Epithelial cell of prostate (primary cell): ENCODE data around the gene INSM2.

Experiments used
- DNase-seq: peaks from one replicate; pipeline ENCODE4 v3.0.0-alpha.2; 2011; ENCODE audit warnings: low read depth, low spot score
- H3K27ac ChIP-seq: fragments of 450-650 bp; 2 replicates; pipeline ENCODE4 v1.5.1; 2017; ENCODE audit warnings: mild to moderate bottlenecking

Gene INSM2

GRCh38 chr14:35539969-35540368 lies 6.0 kb downstream of the INSM2 start:
- H3K27ac ChIP-seq = no peak overlapping the region
- DNase-seq = no peak

GRCh38 chr14:35543006-35543405 lies 9.0 kb downstream of the INSM2 start:
- DNase-seq = no peak
- no peak overlapping the region for H3K27ac ChIP-seq

GRCh38 chr14:35549551-35549950 lies 15.6 kb downstream of the INSM2 start:
- DNase-seq = no peak
- no peak overlapping the region for H3K27ac ChIP-seq

- DNase-seq = no peak
- no peak overlapping the region for H3K27ac ChIP-seq
Measured at GRCh38 chr14:35551081-35551480, 17.1 kb downstream of the INSM2 start.

- DNase-seq = no peak
- H3K27ac ChIP-seq = no peak overlapping the region
Measured at GRCh38 chr14:35553808-35554207, 19.8 kb downstream of the INSM2 start.

GRCh38 chr14:35556548-35556947 lies 22.6 kb downstream of the INSM2 start:
- no peak overlapping the region for H3K27ac ChIP-seq
- DNase-seq = no peak

- H3K27ac ChIP-seq = no peak overlapping the region
- DNase-seq = no peak
Measured at GRCh38 chr14:35557221-35557747, 23.3 kb downstream of the INSM2 start.

GRCh38 chr14:35558680-35559079 lies 24.7 kb downstream of the INSM2 start:
- no peak for DNase-seq

GRCh38 chr14:35565871-35566464 lies 32.0 kb downstream of the INSM2 start:
- no peak for DNase-seq
- no peak overlapping the region for H3K27ac ChIP-seq

More at GRCh38 chr14:35558680-35559079, 24.7 kb downstream of the INSM2 start:
- no peak overlapping the region for H3K27ac ChIP-seq

- no peak overlapping the region for H3K27ac ChIP-seq
- no peak for DNase-seq
Measured at GRCh38 chr14:35571598-35571997, 37.6 kb downstream of the INSM2 start.

- no peak overlapping the region for H3K27ac ChIP-seq
- DNase-seq = no peak
Measured at GRCh38 chr14:35573911-35574310, 39.9 kb downstream of the INSM2 start.

GRCh38 chr14:35576260-35576659 lies 42.3 kb downstream of the INSM2 start:
- no peak overlapping the region for H3K27ac ChIP-seq
- DNase-seq = no peak

- no peak for DNase-seq
Measured at GRCh38 chr14:35576856-35577255, 42.9 kb downstream of the INSM2 start.

GRCh38 chr14:35578135-35578534 lies 44.2 kb downstream of the INSM2 start:
- no peak for DNase-seq
- no peak overlapping the region for H3K27ac ChIP-seq

More at GRCh38 chr14:35576856-35577255, 42.9 kb downstream of the INSM2 start:
- H3K27ac ChIP-seq = no peak overlapping the region

GRCh38 chr14:35578639-35579038 lies 44.7 kb downstream of the INSM2 start:
- no peak for DNase-seq
- H3K27ac ChIP-seq = no peak overlapping the region
